Mucosa of rectum (tissue), 2 donors: ENCODE data around the gene ST7L.
A peak's percentile ranks its signal among the peaks of the same experiment; 100 is the strongest.
"Not testable (repeated sequence)": the region's sequence is repeated elsewhere in the genome, so short reads cannot be mapped to it uniquely, and the experiment has no call there.

ENCODE experiments used
- H3K27ac ChIP-seq, 2 donors: one replicate each; pipeline ENCODE4 v1.7.0; 2013; ENCODE audit warnings: inconsistent platforms in 2 of 2, low read depth in 2 of 2, low read length in 2 of 2
- H3K27me3 ChIP-seq, 2 donors: one replicate each; pipeline ENCODE4 v1.7.0; 2013; ENCODE audit warnings: low read length in 2 of 2; ENCODE audit not compliant: control insufficient read depth in 2 of 2, insufficient read depth in 2 of 2
- H3K36me3 ChIP-seq, 2 donors: one replicate each; pipeline ENCODE4 v1.7.0; 2013; ENCODE audit warnings: low read length in 2 of 2; ENCODE audit not compliant: control insufficient read depth in 2 of 2, insufficient read depth in 2 of 2
- H3K4me1 ChIP-seq, 2 donors: one replicate each; pipeline ENCODE4 v1.7.0; 2013; ENCODE audit warnings: low read length in 2 of 2, mild to moderate bottlenecking in 1 of 2; ENCODE audit not compliant: control insufficient read depth in 2 of 2, insufficient read depth in 2 of 2
- H3K4me3 ChIP-seq, 2 donors: one replicate each; pipeline ENCODE4 v1.7.0; 2013; ENCODE audit warnings: low read length in 2 of 2
- H3K9ac ChIP-seq, 2 donors: one replicate each; pipeline ENCODE4 v1.7.0; 2013; ENCODE audit warnings: low read length in 2 of 2, low read depth in 1 of 2, mild to moderate bottlenecking in 1 of 2
- H3K9me3 ChIP-seq, 2 donors: one replicate each; pipeline ENCODE4 v1.7.0; 2013; ENCODE audit warnings: low read length in 2 of 2; ENCODE audit not compliant: control insufficient read depth in 2 of 2
- donor health status: healthy.
- donor health status: Normal muscosa, but diverticular disease.

The ST7L gene, protein sequence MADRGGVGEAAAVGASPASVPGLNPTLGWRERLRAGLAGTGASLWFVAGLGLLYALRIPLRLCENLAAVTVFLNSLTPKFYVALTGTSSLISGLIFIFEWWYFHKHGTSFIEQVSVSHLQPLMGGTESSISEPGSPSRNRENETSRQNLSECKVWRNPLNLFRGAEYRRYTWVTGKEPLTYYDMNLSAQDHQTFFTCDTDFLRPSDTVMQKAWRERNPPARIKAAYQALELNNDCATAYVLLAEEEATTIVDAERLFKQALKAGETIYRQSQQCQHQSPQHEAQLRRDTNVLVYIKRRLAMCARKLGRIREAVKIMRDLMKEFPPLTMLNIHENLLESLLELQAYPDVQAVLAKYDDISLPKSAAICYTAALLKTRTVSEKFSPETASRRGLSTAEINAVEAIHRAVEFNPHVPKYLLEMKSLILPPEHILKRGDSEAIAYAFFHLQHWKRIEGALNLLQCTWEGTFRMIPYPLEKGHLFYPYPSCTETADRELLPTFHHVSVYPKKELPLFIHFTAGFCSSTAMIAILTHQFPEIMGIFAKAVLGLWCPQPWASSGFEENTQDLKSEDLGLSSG

DNA sequence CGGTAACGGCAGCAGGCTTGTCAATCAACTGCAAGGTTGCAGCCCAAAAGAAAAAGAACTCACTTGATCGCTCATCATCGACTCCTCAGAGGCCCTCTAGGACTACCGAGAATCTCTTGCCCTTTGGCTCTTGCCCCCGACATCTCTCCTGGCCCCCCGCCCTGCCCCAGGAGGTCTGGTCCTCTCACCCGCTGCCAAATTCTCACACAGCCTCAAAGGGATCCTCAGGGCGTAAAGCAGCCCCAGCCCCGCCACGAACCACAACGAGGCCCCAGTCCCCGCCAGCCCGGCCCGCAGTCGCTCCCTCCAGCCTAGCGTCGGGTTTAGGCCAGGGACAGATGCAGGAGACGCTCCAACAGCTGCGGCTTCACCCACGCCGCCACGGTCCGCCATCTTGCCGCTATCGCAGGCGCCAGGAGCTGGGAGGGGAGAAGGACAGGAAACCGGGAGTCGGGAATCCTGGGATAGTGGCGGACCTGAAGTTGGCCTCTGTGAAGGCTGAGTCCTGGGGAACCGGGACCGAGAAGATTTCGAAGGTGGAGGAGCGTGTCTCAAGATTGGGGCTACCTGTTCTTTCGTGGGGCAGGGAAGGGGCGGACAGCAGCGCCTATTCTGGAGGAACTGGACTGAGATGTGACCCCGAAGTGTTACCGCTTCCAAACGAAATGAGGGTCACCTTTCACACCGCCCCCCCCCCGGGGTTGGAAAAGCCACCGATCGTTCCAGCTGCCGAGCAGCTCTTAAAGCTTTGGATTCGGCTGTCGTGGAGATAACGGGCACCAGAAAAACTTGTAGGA is at the start of gene ST7L:
Gene ST7L (minus strand): TSS at position 421 of the 797 bp plus-strand sequence. CDS start 28 bp downstream, at position 393.
- H3K27ac ChIP-seq, result peak within 1 kb of the TSS; percentile 100
- H3K4me1 ChIP-seq, result peaks cover 10 to 13% of the 10 kb centered on the region in 2 donors
- H3K4me3 ChIP-seq, result peak within 1 kb of the TSS; percentile 88 to 99
- peaks cover 0 to 2% of the 10 kb centered on the region in 2 donors for H3K36me3 ChIP-seq
- H3K27me3 ChIP-seq, result no peaks in the 10 kb centered on the region
- peak within 1 kb of the TSS; percentile 100 for H3K9ac ChIP-seq
- no peaks in the 10 kb centered on the region for H3K9me3 ChIP-seq

DNA sequence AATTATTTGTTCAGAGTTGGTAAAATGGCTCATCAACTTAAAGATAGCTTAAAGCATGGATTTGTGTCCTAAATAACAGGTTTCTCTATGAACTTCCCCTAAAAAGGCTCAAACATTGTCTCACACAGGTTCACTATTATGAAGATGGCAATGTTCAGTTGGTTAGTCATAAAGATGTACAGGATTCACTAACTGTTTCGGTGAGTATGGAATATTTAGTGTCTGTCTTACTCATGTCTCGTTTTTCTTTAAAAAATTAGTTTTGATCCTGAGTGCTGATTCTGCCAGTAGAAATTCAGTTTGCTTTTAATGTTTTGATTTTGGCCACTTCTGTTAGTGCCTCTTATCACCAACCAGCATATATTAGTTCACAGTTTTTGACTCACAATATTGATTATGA is 48.0 kb upstream of the ST7L start:
- no peak overlapping the region for H3K27ac ChIP-seq
- no peaks in the 10 kb centered on the region for H3K27me3 ChIP-seq
- peaks cover 55 to 73% of the 10 kb centered on the region in 2 donors for H3K36me3 ChIP-seq
- no peak overlapping the region for H3K9ac ChIP-seq
- H3K4me1 ChIP-seq, result no peaks in the 10 kb centered on the region
- H3K4me3 ChIP-seq, result no peak overlapping the region
- H3K9me3 ChIP-seq, result no peaks in the 10 kb centered on the region

DNA sequence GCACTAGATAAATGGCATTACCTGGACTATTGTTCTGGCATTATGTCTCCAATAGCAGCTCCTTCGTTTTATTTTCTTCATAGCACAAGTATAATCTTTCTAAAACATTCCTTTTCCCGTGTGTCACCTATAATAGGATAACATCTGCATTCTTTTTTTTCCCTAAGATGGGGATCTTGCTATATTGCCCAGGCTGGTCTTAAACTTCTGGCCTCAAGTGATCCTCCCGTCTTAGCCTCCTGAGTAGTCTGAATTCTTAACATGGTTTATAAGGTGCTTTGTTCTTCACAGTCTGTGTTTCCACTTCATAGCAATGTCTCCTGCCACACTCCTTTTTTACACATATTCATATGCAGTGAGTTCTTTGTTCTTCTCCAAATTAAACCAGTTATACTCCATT is 46.9 kb upstream of the ST7L start:
- Histone ChIP-seq H3K4me1 (no peaks in the 10 kb centered on the region), H3K9ac (no peak overlapping the region), H3K27ac (no peak overlapping the region), H3K36me3 (peaks cover 51 to 73% of the 10 kb centered on the region in 2 donors), H3K9me3 (no peaks in the 10 kb centered on the region), H3K4me3 (no peak overlapping the region), H3K27me3 (no peaks in the 10 kb centered on the region)

DNA sequence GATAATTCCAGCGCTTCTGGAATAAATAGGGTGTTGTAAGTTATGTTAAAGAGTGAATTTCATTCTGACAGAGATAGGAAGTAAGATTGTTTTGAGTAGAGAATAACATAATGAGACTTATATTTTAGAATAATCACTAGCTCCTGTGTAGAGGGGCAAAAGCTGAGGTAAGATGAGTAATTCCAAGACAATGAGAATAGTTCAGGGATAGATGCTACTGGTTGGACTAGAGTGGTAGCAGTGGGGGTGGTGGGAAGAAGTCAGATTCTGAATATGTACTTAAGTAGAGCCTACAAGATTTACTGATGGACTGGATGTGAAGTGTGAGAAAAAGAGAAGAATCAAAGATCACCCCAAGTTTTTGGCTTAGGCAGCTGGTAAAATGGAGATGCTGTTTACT is 32.3 kb upstream of the ST7L start:
- H3K27ac ChIP-seq, result no peak overlapping the region
- no peaks in the 10 kb centered on the region for H3K9me3 ChIP-seq
- H3K4me1 ChIP-seq, result no peaks in the 10 kb centered on the region
- no peaks in the 10 kb centered on the region for H3K27me3 ChIP-seq
- H3K9ac ChIP-seq, result no peak overlapping the region
- peaks cover 32 to 37% of the 10 kb centered on the region in 2 donors for H3K36me3 ChIP-seq
- no peak overlapping the region for H3K4me3 ChIP-seq

DNA sequence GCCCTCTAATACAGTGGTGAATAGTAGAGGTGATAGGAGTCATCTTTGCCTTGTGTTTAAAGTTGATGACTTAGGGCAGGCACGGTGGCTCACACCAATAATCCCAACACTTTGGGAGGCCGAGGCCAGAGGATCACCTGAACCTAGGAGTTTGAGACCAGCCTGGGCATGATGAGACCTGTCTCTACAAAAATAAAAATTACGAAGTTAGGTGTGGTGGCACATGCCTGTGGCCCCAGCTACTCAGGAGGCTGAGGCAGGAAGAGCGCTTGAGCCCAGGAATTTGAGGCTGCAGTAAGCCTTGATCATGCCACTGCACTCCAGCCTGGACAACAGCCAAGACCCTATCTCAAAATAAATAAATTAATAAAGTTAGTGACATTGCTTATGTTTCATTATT is 27.3 kb upstream of the ST7L start:
- no peaks in the 10 kb centered on the region for H3K4me1 ChIP-seq
- peaks cover 23 to 25% of the 10 kb centered on the region in 2 donors for H3K36me3 ChIP-seq

DNA sequence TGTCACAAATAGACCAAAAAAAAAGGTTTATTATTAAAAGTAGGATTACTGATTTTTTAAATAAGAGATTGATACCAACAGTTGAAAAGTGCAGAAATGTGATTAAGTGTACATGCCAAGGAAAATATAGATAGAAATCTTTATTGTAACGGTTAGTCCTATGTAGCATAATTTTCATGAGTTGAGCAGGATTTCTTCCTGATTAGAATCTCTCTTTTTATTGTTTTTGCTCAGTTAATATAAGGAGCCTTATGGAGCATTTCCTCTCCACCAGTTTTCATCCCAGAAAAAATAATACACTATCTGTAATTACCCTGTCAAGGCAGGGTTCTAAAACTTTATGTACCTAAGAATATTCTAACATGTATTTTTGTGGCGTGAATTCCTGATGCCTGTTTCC is 24.1 kb upstream of the ST7L start:
- no peaks in the 10 kb centered on the region for H3K9me3 ChIP-seq
- H3K27me3 ChIP-seq, result no peaks in the 10 kb centered on the region

More for the DNA sequence above, 27.3 kb upstream of the ST7L start:
- Histone ChIP-seq H3K9me3 (no peaks in the 10 kb centered on the region), H3K27ac (no peak overlapping the region), H3K9ac (no peak overlapping the region), H3K27me3 (no peaks in the 10 kb centered on the region), H3K4me3 (no peak overlapping the region)

DNA sequence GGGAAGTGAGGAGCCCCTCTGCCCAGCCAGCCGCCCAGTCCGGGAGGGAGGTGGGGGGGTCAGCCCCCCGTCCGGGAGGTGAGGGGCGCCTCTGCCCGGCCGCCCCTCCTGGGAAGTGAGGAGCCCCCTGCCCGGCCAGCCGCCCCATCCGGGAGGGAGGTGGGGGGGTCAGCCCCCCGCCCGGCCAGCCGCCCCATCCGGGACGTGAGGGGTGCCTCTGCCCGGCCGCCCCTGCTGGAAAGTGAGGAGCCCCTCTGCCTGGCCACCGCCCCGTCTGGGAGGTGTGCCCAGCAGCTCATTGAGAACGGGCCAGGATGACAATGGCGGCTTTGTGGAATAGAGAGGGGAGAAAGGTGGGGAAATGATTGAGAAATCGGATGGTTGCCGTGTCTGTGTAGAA is 21.5 kb upstream of the ST7L start:
- H3K9ac ChIP-seq, H3K9me3 ChIP-seq, H3K4me1 ChIP-seq, H3K36me3 ChIP-seq, H3K27me3 ChIP-seq, H3K4me3 ChIP-seq, H3K27ac ChIP-seq: not testable (repeated sequence)

More for the DNA sequence above, 24.1 kb upstream of the ST7L start:
- H3K27ac ChIP-seq, result no peak overlapping the region
- peaks cover 3 to 8% of the 10 kb centered on the region in 2 donors for H3K36me3 ChIP-seq
- H3K9ac ChIP-seq, result no peak overlapping the region
- no peak overlapping the region for H3K4me3 ChIP-seq
- no peaks in the 10 kb centered on the region for H3K4me1 ChIP-seq

DNA sequence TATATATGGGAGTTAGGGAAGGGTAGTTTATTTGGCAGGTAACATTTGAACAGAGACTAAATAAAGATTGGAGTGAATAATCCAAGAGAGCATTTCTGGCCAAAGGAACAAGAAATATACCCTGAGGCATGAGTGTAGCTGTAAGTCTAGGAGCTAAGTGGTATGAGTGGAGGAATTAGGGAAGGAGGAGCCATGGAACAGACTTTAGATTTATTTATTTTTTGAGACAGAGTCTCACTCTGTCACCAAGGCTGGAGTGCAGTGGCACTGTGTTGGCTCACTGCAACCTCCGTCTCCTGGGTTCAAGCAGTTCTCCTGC is 19.1 kb upstream of the ST7L start:
- Histone ChIP-seq H3K9ac (no peak overlapping the region), H3K4me1 (peaks cover 9 to 11% of the 10 kb centered on the region in 2 donors), H3K4me3 (no peak overlapping the region), H3K27me3 (no peaks in the 10 kb centered on the region), H3K27ac (no peak overlapping the region), H3K36me3 (no peaks in the 10 kb centered on the region), H3K9me3 (no peaks in the 10 kb centered on the region)

DNA sequence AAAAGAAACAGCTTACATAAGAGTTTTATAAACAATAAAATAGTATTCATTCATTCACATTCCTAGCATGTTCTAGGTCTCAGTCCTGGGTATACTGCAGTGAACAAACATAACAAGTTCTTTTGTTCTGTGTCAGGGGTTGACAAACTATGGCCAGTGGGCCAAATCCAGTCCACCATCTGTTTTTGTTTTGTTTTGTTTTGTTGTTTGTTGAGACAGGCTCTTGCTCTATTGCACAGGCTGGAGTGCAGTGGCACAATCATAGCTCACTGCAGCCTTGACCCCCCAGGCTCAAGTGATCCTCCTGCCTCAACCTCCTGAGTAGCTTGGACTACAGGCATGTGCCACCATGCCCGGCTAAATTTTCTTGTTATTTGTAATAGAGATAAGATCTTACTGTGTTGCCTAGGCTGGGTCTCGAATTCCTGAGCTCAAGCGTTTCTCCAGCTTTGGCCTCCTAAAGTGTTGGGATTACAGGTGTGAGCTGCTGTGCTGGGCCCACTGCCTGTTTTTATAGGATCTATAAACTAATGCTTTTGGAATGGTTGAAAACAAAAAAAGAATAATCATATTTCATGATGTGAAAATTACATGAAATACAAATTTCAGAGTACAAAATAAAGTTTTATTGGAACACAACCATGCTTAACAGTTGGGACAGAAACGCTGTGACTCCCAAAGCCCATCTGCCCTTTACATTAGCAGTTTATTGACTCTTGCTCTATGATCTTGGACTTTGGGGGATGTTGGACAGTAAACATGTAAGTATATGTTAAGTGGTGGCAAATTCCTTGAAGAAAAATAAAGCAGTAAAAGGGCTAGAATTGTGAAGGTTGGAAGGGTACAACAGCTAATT is 18.5 kb upstream of the ST7L start:
- H3K36me3 ChIP-seq, result no peaks in the 10 kb centered on the region
- H3K27me3 ChIP-seq, result no peaks in the 10 kb centered on the region
- H3K4me3 ChIP-seq, result no peak overlapping the region
- no peaks in the 10 kb centered on the region for H3K9me3 ChIP-seq
- no peak overlapping the region for H3K27ac ChIP-seq
- H3K9ac ChIP-seq, result no peak overlapping the region
- H3K4me1 ChIP-seq, result peaks cover 9 to 11% of the 10 kb centered on the region in 2 donors
